Aorta (tissue), 5 donors: ENCODE data around the gene DEFB123. TPM values are rescaled to one million over a fixed set of nuclear protein-coding genes. Genes with fewer than 3 reads are reported as not detected.
A peak's percentile ranks its signal among the peaks of the same experiment; 100 is the strongest.

Source experiments
- ATAC-seq: fragments of 200-7000 bp; cut with Tn5 transposase; one replicate; pipeline ENCODE4 v1.9.1; 2022; ENCODE audit warnings: moderate library complexity; ENCODE audit not compliant: low FRiP score
- DNase-seq, 2 donors: peaks; one replicate each; pipeline ENCODE4 v3.0.0-alpha.2; 2020
- H3K27ac ChIP-seq, 2 donors: one replicate each; pipeline ENCODE4 v1.5.1; 2013; ENCODE audit warnings: low read length in 2 of 2, mild to moderate bottlenecking in 2 of 2, moderate library complexity in 2 of 2, control low read depth in 1 of 2, inconsistent platforms in 1 of 2, low read depth in 1 of 2
- H3K27me3 ChIP-seq, 2 donors: one replicate each; pipeline ENCODE4 v1.6.1; 2013; ENCODE audit warnings: control low read depth in 1 of 2, low read length in 1 of 2, mild to moderate bottlenecking in 1 of 2, moderate library complexity in 1 of 2; ENCODE audit not compliant: insufficient read depth in 2 of 2, control insufficient read depth in 1 of 2
- H3K36me3 ChIP-seq, 2 donors: one replicate each; pipeline ENCODE4 v1.6.1; 2013; ENCODE audit warnings: control low read depth in 1 of 2, low read length in 1 of 2, mild to moderate bottlenecking in 1 of 2; ENCODE audit not compliant: insufficient read depth in 2 of 2, control insufficient read depth in 1 of 2
- H3K4me1 ChIP-seq, 2 donors: one replicate each; pipeline ENCODE4 v1.6.1; 2013; ENCODE audit warnings: low read length in 2 of 2, control low read depth in 1 of 2, mild to moderate bottlenecking in 1 of 2, moderate library complexity in 1 of 2; ENCODE audit not compliant: insufficient read depth in 2 of 2, control insufficient read depth in 1 of 2
- H3K4me3 ChIP-seq, 2 donors: one replicate each; pipeline ENCODE4 v1.5.1; 2013; ENCODE audit warnings: low read length in 2 of 2, control low read depth in 1 of 2, mild to moderate bottlenecking in 1 of 2
- H3K9me3 ChIP-seq: one replicate; pipeline ENCODE4 v1.6.1; 2013; ENCODE audit warnings: mild to moderate bottlenecking, low read length; ENCODE audit not compliant: control insufficient read depth
- WGBS, 2 donors: extraction: QIAGEN DNeasy Blood & Tissue Kit; methylation state at CpG; one replicate each; pipeline ENCODE4 v1.1.7; 2013; 5-methylcytosine and 5-hydroxymethylcytosine counted together
- intact Hi-C, 2 donors: fragments of 100-400 bp; cut with DNase I; formaldehyde crosslinking; loops; one replicate each; pipeline versions ENCODE4 v1.14.2 to v1.15.0; 2022
- polyA plus RNA-seq, 2 donors: library from polyadenylated mRNA; stranded (reverse); fragments of 200-250 nt; gene quantifications; one replicate each; pipeline ENCODE4 v1.2.3, GENCODE V29; 2013
- total RNA-seq, 2 donors: library from RNA; stranded (reverse); fragmentation: NEBNext Ultra II Directional; extraction: Animal tissue kit (Norgen Biotek cat#: 25700); gene quantifications; one replicate each; pipeline ENCODE4 v1.2.1, GENCODE V29; 2021
- donor health status: healthy with polysubstance abuse.
- donor health status: Bipolar disorder and iron deficiency.
- donor health status: DM: no; HTN: no; CAD: no.
- donor health status: DM: no; HTN: no; CAD: no.
- donor health status: DM: yes; HTN: yes; CAD: no.

DEFB123 gene
- total and polyA plus RNA-seq, 4 donors = not detected

- Histone ChIP-seq H3K27me3 (no peaks in the 10 kb centered on the region), H3K27ac (no peak overlapping the region), H3K9me3 (no peaks in the 10 kb centered on the region), H3K36me3 (no peaks in the 10 kb centered on the region), H3K4me1 (no peaks in the 10 kb centered on the region), H3K4me3 (no peak overlapping the region)
- 42 to 53% methylated on average over 36 of the region's 36 CpGs for WGBS, 2 donors
- ATAC-seq = peak; percentile 11
- intact Hi-C loops = no loop called here
- peak in 1 of 2 donors; percentile 82 for DNase-seq
Measured at GRCh38 chr20:31484001-31484400, 43.6 kb downstream of the DEFB123 start.

- Histone ChIP-seq H3K27ac (peak overlapping the region; percentile 53 to 89), H3K36me3 (no peaks in the 10 kb centered on the region)
Measured at GRCh38 chr20:31485450-31486339, 45.3 kb downstream of the DEFB123 start.

GRCh38 chr20:31488115-31488514 is 47.7 kb downstream of the DEFB123 start:
- no peaks in the 10 kb centered on the region for H3K36me3 ChIP-seq
- H3K4me3 ChIP-seq = no peak overlapping the region
- 86 to 91% methylated on average over 2 of the region's 2 CpGs for WGBS, 2 donors
- H3K27ac ChIP-seq = no peak overlapping the region
- H3K27me3 ChIP-seq = no peaks in the 10 kb centered on the region
- no peak for ATAC-seq
- intact Hi-C loops = no loop called here
- no peaks in the 10 kb centered on the region for H3K9me3 ChIP-seq
- no peak for DNase-seq
- H3K4me1 ChIP-seq = no peaks in the 10 kb centered on the region

More at GRCh38 chr20:31485450-31486339, 45.3 kb downstream of the DEFB123 start:
- Histone ChIP-seq H3K9me3 (no peaks in the 10 kb centered on the region), H3K4me1 (no peaks in the 10 kb centered on the region), H3K4me3 (no peak overlapping the region), H3K27me3 (no peaks in the 10 kb centered on the region)
- DNase-seq = peak; percentile 86 to 92
- 5 to 7% methylated on average over 31 of the region's 31 CpGs for WGBS, 2 donors
- intact Hi-C loops = no loop called here
- ATAC-seq = peak; percentile 90

GRCh38 chr20:31489152-31489551 is 48.7 kb downstream of the DEFB123 start:
- H3K36me3 ChIP-seq = no peaks in the 10 kb centered on the region
- no peaks in the 10 kb centered on the region for H3K9me3 ChIP-seq
- no peak for ATAC-seq
- H3K27ac ChIP-seq = no peak overlapping the region
- DNase-seq = no peak
- H3K27me3 ChIP-seq = no peaks in the 10 kb centered on the region
- WGBS, 2 donors = 89 to 91% methylated on average over 3 of the region's 3 CpGs
- intact Hi-C loops = no loop called here
- no peak overlapping the region for H3K4me3 ChIP-seq
- H3K4me1 ChIP-seq = no peaks in the 10 kb centered on the region

GRCh38 chr20:31490752-31491151 is 50.3 kb downstream of the DEFB123 start:
- 92 to 94% methylated on average over 3 of the region's 3 CpGs for WGBS, 2 donors
- no peak overlapping the region for H3K27ac ChIP-seq
- H3K9me3 ChIP-seq = no peaks in the 10 kb centered on the region
- DNase-seq (no peak), ATAC-seq (no peak)
- H3K36me3 ChIP-seq = no peaks in the 10 kb centered on the region
- no peaks in the 10 kb centered on the region for H3K4me1 ChIP-seq
- H3K4me3 ChIP-seq = no peak overlapping the region
- intact Hi-C loops = no loop called here
- H3K27me3 ChIP-seq = no peaks in the 10 kb centered on the region

DNA sequence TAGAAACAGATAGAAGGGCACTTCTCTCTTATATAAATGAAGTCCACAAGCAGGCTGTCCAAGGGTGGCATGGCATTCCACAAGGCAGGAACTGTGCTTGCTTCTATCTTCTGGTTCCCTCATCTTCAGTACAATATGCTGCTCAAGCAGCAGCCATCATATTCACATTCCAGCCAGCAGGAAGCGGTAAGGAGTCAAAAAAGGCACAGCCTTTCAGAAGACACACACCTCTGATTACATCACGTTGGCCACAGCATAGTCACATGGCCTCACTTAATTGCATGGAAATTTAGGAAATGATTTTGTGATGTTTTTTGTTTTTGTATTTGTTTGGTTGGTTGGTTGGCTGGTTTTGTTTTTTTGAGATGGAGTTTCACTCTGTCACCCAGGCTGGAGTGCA is 53.7 kb downstream of the DEFB123 start:
- intact Hi-C loops = no loop called here
- H3K27me3 ChIP-seq = no peaks in the 10 kb centered on the region
- ATAC-seq (no peak), DNase-seq (no peak)
- H3K4me1 ChIP-seq = peaks cover 0 to 4% of the 10 kb centered on the region in 2 donors
- H3K9me3 ChIP-seq = no peaks in the 10 kb centered on the region
- no peak overlapping the region for H3K4me3 ChIP-seq
- WGBS, 2 donors = 53 to 63% methylated on average over 2 of the region's 2 CpGs
- H3K27ac ChIP-seq = no peak overlapping the region
- no peaks in the 10 kb centered on the region for H3K36me3 ChIP-seq

DNA sequence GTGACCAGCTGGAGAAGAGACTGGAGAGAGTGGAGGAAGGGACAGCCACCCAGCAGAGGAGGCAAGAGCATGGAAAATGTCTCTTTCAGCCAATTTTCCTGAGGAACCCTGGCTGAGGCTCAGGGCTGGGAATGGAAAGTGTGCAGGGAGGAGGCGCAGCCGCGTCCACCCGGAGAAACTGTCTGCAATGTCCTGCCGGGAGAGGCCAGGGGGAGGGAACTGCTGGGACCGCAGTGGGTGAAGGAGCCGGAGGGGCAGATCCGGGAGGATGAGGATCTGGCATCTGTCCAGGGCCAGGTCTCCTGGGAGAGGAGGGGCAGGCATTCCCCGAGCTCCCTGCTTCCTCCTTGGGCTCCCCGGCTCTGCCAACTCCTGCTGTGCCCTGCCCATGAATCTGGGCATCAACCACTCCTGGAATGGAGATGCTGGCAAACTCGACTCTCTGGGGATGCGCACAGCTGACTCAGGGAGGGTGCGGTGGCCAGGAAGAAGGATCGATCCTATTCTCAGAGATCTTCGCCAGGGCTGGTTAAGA is 56.4 kb downstream of the DEFB123 start:
- Histone ChIP-seq H3K27ac (peak overlapping the region in 1 of 2 donors; percentile 83), H3K36me3 (no peaks in the 10 kb centered on the region), H3K9me3 (no peaks in the 10 kb centered on the region), H3K4me3 (peak overlapping the region in 1 of 2 donors; percentile 31), H3K4me1 (peaks cover 0 to 4% of the 10 kb centered on the region in 2 donors), H3K27me3 (no peaks in the 10 kb centered on the region)
- ATAC-seq (peak; percentile 93), DNase-seq (peak; percentile 94 to 95)
- intact Hi-C loops = no loop called here
- 0 to 3% methylated on average over 15 of the region's 15 CpGs for WGBS, 2 donors

GRCh38 chr20:31497838-31498540 is 57.6 kb downstream of the DEFB123 start:
- Histone ChIP-seq H3K9me3 (no peaks in the 10 kb centered on the region), H3K27ac (no peak overlapping the region), H3K27me3 (no peaks in the 10 kb centered on the region), H3K4me1 (peaks cover 0 to 4% of the 10 kb centered on the region in 2 donors), H3K4me3 (no peak overlapping the region), H3K36me3 (no peaks in the 10 kb centered on the region)
- intact Hi-C loops = no loop called here
- DNase-seq (peak; percentile 59 to 87), ATAC-seq (no peak)
- WGBS, 2 donors = 14 to 25% methylated on average over 6 of the region's 6 CpGs
